Measurements from ENCODE around the gene SIRT7. TPM values are rescaled to one million over a fixed set of nuclear protein-coding genes. Genes with fewer than 3 reads are reported as not detected.

The SIRT7 gene
- polyA plus RNA-seq, 1 donor from 2014 or later, result 44.5 TPM

DNA sequence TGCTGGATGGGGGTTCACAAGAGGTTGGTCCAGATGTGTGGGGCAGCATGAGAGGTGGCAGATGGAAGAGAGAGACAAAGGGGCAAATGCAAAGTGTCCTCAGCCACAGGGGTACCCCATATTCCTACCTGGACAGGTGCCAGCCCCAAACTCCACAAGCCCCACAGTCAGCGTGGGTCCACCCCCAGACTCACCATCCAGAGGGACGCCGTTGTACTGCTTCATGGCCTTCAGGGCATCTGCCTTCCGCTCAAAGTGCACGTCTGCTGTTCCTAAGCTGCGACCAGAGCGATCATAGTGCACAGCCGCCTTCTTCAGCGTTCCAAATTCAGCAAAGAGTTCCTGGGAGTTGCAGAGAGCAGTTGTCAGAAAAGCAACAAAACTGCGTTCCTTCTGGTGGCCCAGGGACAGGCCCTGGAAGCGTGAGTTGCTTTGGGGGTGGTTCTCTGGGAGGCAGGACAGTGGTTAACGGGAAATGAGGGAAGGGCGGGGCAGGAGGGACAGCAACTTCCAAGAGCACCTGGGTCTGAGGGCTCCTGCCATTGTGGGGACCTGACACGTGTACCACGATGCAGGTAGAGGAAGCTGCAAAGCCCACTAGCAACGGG is 28.9 kb downstream of the SIRT7 start:
- Histone ChIP-seq H4K20me1 (ENCODE audit: insufficient read depth) (no peaks in the 10 kb centered on the region), H2AFZ (ENCODE audit: low read depth, low read length) (no peak overlapping the region), H3K9me2 (ENCODE audit: insufficient read depth, low read length) (no peaks in the 10 kb centered on the region), H3K9ac (ENCODE audit: low read length) (no peak overlapping the region), H3K27me3 (ENCODE audit: insufficient read depth, low read depth, low read length) (no peaks in the 10 kb centered on the region), H3K36me3 (ENCODE audit: insufficient read depth, low read length) (no peaks in the 10 kb centered on the region), H3K79me2 (replicated peaks; ENCODE audit: insufficient read depth, low read length) (peaks cover 13% of the 10 kb centered on the region), H3F3A (ENCODE audit: insufficient read depth, low read length, poor library complexity, severe bottlenecking) (no peaks in the 10 kb centered on the region), H3K4me3 (ENCODE audit: low read length) (no peak overlapping the region), H3K4me2 (ENCODE audit: low read length) (no peak overlapping the region), H3K9me3 (ENCODE audit: low read length) (no peaks in the 10 kb centered on the region), H3K27ac (ENCODE audit: low read length) (no peak overlapping the region)
- no peak for TF ChIP-seq EP300 (conservative IDR thresholded peaks at IDR 0.05; ENCODE audit: poor library complexity, severe bottlenecking)
- no peak for TF ChIP-seq EZH2 (IDR thresholded peaks at IDR 0.05; ENCODE audit: borderline replicate concordance, insufficient read depth, low read length, poor library complexity, severe bottlenecking)
- TF ChIP-seq RAD21 (conservative IDR thresholded peaks at IDR 0.05), result no peak
- TF ChIP-seq TAF1 (IDR thresholded peaks at IDR 0.05; ENCODE audit: low read depth), result no peak
- TF ChIP-seq, protein P1, sequence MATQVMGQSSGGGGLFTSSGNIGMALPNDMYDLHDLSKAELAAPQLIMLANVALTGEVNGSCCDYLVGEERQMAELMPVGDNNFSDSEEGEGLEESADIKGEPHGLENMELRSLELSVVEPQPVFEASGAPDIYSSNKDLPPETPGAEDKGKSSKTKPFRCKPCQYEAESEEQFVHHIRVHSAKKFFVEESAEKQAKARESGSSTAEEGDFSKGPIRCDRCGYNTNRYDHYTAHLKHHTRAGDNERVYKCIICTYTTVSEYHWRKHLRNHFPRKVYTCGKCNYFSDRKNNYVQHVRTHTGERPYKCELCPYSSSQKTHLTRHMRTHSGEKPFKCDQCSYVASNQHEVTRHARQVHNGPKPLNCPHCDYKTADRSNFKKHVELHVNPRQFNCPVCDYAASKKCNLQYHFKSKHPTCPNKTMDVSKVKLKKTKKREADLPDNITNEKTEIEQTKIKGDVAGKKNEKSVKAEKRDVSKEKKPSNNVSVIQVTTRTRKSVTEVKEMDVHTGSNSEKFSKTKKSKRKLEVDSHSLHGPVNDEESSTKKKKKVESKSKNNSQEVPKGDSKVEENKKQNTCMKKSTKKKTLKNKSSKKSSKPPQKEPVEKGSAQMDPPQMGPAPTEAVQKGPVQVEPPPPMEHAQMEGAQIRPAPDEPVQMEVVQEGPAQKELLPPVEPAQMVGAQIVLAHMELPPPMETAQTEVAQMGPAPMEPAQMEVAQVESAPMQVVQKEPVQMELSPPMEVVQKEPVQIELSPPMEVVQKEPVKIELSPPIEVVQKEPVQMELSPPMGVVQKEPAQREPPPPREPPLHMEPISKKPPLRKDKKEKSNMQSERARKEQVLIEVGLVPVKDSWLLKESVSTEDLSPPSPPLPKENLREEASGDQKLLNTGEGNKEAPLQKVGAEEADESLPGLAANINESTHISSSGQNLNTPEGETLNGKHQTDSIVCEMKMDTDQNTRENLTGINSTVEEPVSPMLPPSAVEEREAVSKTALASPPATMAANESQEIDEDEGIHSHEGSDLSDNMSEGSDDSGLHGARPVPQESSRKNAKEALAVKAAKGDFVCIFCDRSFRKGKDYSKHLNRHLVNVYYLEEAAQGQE (IDR thresholded peaks at IDR 0.05; ENCODE audit: borderline replicate concordance), result no peak
- TF ChIP-seq, protein P2, sequence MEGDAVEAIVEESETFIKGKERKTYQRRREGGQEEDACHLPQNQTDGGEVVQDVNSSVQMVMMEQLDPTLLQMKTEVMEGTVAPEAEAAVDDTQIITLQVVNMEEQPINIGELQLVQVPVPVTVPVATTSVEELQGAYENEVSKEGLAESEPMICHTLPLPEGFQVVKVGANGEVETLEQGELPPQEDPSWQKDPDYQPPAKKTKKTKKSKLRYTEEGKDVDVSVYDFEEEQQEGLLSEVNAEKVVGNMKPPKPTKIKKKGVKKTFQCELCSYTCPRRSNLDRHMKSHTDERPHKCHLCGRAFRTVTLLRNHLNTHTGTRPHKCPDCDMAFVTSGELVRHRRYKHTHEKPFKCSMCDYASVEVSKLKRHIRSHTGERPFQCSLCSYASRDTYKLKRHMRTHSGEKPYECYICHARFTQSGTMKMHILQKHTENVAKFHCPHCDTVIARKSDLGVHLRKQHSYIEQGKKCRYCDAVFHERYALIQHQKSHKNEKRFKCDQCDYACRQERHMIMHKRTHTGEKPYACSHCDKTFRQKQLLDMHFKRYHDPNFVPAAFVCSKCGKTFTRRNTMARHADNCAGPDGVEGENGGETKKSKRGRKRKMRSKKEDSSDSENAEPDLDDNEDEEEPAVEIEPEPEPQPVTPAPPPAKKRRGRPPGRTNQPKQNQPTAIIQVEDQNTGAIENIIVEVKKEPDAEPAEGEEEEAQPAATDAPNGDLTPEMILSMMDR (IDR thresholded peaks at IDR 0.05; ENCODE audit: poor library complexity, severe bottlenecking), result no peak
- TF ChIP-seq SMC3 (conservative IDR thresholded peaks at IDR 0.05; ENCODE audit: poor library complexity), result no peak
- TF ChIP-seq POLR2AphosphoS5 (IDR thresholded peaks at IDR 0.05), result no peak
- TF ChIP-seq MXI1 (conservative IDR thresholded peaks at IDR 0.05; ENCODE audit: poor library complexity, severe bottlenecking), result no peak

DNA sequence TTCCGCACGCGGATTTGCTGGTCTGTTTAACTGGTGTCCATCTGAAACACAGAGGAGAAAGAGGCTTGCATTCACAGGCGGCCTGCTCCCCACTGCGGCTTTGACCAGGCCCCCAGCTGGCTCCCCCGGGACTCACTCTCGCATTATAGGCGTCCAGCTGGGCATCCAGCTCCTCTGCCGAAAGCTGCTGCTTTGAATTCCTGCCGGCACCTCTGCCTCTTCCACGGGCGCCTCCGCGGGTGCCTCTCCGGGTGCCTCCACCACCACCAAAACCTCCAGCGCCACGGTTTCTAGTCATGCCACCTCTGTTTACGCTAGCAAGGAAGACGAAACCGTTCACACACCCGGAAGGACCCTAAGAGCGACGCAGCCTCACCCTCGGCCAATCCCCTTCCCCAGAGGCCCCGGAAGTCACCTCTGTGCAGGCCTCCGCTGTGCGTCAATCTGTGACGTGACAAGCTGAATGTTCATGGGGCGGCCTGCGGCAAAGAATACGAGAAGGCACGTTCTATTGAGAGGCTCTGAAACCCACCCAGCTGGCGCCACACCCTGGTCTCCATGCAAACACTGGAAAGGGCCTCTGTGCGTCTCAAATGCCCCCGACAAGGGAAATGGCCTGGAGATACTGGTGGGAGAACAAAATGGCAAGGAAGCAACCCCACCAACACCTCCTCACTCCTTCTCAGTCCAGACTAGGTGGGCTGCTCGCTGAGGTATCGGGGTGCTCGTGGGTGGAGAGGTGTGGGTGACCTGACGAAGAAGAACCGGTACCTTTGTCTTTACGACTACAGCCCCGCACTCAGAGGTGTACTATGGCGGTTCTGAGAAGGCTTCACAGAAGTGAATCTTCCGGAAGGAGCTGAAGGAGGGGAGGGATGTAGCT is 29.6 kb downstream of the SIRT7 start:
- H3K79me2 ChIP-seq (replicated peaks; ENCODE audit: insufficient read depth, low read length), result peaks cover 13% of the 10 kb centered on the region

More for the DNA sequence above, 29.6 kb downstream of the SIRT7 start:
- Histone ChIP-seq H3K4me2 (ENCODE audit: low read length) (no peak overlapping the region), H3F3A (ENCODE audit: insufficient read depth, low read length, poor library complexity, severe bottlenecking) (no peaks in the 10 kb centered on the region), H3K27ac (ENCODE audit: low read length) (no peak overlapping the region), H3K27me3 (ENCODE audit: insufficient read depth, low read depth, low read length) (no peaks in the 10 kb centered on the region), H3K9me3 (ENCODE audit: low read length) (no peaks in the 10 kb centered on the region), H3K9ac (ENCODE audit: low read length) (no peak overlapping the region), H2AFZ (ENCODE audit: low read depth, low read length) (no peak overlapping the region), H3K4me3 (ENCODE audit: low read length) (no peak overlapping the region), H3K36me3 (ENCODE audit: insufficient read depth, low read length) (no peaks in the 10 kb centered on the region), H3K9me2 (ENCODE audit: insufficient read depth, low read length) (no peaks in the 10 kb centered on the region), H4K20me1 (ENCODE audit: insufficient read depth) (no peaks in the 10 kb centered on the region)
- no peak for TF ChIP-seq POLR2AphosphoS5 (IDR thresholded peaks at IDR 0.05)
- TF ChIP-seq, protein P2 (IDR thresholded peaks at IDR 0.05; ENCODE audit: poor library complexity, severe bottlenecking), result no peak
- TF ChIP-seq EZH2 (IDR thresholded peaks at IDR 0.05; ENCODE audit: borderline replicate concordance, insufficient read depth, low read length, poor library complexity, severe bottlenecking), result no peak
- TF ChIP-seq, protein P1 (IDR thresholded peaks at IDR 0.05; ENCODE audit: borderline replicate concordance), result no peak
- no peak for TF ChIP-seq MXI1 (conservative IDR thresholded peaks at IDR 0.05; ENCODE audit: poor library complexity, severe bottlenecking)
- TF ChIP-seq TAF1 (IDR thresholded peaks at IDR 0.05; ENCODE audit: low read depth), result no peak
- no peak for TF ChIP-seq RAD21 (conservative IDR thresholded peaks at IDR 0.05)
- TF ChIP-seq EP300 (conservative IDR thresholded peaks at IDR 0.05; ENCODE audit: poor library complexity, severe bottlenecking), result no peak
- no peak for TF ChIP-seq SMC3 (conservative IDR thresholded peaks at IDR 0.05; ENCODE audit: poor library complexity)
